Placental epithelial cell (primary cell): Measurements from ENCODE around the gene ALG8. TPM values are rescaled to one million over a fixed set of nuclear protein-coding genes. Genes with fewer than 3 reads are reported as not detected.

Experiments used
- small RNA-seq: library from RNA; depleted of rRNA; stranded (forward); fragments of <200 nt; gene quantifications from one replicate; pipeline ENCODE3, GENCODE V24; 2012
- total RNA-seq: library from RNA; depleted of rRNA; stranded (reverse); fragments of >200 nt; gene quantifications from 2 replicates; pipeline ENCODE4 v1.2.3, GENCODE V29; 2012

Gene ALG8
- total RNA-seq, result 26.7 and 46.5 TPM in 2 replicates

GRCh38 chr11:78139422-78140391 lies at the start of gene ALG8:
TSS of gene ALG8 (minus strand) at chr11:78139626. CDS start at chr11:78139588, 38 bp downstream.

DNA sequence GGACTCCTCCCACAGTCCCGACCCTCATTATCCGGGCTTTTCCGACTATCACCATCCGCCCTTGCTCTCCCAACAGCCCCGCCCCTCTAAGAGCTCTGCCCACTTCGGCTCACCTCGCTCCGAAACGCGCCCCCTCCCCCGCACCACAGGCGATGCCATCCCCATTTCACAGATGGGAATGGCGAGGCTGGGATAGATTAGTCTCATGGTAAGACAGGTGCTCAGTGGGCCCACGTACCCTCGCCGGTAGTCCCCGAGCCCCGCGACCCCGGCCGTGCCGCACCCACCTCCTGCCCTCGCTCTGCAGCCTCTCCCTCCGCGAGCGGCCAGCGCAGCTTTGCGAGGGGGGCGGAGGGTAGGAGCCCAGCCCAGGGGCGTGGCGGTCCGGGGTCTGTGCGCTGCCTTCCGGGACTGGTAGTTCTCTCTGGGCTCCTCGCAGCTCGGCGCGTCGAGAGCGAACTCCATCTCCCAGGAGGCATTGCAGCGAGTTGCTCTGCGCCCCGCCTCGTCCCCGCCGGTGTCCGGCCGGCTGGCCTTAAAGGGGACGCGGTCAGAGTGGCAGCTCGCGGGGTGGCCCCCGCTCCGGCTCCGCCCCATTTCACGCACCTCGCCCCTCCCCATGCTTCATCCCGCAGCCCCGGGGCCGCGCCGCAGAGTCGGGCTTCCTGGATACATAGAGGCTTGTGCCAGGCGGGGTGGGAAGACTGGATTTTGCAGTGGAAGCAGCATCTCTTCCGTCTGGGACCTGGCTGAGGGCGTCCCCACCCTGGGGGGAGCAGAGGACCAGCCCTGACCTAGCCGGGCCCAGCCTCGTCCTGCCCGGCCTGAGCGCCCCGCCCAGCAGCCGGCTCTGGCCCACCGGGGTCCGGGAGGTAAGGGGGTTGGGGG lies 49.1 kb upstream of the ALG8 start, which contains the start of the genes KCTD21 and USP35:
TSS of gene KCTD21 (minus strand) at position 341 of the 888 bp plus-strand sequence. CDS start 14,072 bp downstream, outside the sequence.
TSS of gene USP35 (plus strand) at position 634 of the 888 bp plus-strand sequence. CDS start 7,327 bp downstream, outside the sequence.

DNA sequence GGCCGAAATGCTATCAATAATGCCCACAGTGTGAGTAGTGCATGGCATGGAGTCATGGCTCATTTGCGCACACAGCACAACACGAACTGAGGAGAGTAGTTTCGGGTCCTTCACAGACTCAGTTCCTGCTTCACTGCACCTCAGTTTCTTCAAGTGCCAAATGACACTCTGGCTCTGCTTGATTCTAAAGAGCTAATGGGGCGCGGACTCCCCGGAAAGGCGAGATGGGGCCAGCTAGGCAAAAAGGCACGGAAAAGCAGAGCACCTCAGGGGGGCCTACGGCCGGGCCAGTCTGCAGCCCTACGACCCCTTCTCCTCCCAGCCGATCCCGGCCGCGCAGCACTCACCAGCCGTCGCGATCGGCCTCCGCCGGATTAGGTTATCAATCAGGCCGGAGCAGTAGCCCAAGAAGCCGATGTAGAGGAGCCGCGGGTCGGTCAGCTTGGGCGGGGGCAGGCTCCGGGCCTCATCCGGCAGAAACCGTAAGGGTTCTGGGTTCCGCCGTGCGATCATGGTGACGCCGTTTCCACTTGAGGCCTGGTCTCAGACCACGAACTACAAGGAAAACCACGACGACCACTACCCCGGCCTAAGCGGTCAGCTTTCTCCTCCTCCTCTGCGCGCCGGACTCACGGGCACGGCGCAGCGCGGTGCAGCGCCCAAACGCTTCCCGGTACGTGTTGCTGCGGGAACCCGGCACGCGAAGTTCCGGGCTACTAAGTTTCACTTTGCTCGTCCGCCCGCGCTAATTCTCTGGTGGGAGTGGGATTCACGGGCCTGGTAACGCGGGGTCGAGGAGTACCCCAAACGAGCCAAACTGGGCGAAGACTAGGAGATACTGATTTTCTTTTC lies 60.0 kb downstream of the ALG8 start, which contains the start of gene NDUFC2:
TSS of gene NDUFC2 (minus strand) at position 631 of the 852 bp plus-strand sequence. CDS start at position 513, 118 bp downstream.

DNA sequence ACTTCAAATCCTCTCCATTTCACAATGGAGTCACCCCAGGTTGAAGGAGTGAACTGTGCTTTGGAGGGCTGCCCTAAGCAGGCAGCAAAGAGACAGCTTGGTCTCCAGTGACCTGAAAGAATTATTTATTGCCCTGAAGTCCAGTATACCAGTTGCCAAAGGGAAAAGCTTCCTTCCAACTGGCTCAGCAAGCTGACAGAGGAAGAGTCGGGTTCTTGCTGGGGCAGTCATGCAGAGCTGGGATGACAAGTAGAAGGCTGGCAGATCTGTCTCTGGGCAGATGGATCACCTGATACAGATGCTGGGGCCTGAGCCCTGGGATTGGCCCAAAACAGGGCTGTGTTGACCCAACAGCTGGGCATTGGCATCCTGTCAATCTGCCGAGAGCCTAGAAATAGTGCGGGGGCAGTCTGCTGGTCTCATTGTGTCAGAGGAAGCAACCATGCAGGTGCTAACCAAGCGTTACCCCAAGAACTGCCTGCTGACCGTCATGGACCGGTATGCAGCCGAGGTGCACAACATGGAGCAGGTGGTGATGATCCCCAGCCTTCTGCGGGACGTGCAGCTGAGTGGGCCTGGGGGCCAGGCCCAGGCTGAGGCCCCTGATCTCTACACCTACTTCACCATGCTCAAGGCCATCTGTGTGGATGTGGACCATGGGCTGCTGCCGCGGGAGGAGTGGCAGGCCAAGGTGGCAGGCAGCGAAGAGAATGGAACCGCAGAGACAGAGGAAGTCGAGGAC lies 75.8 kb downstream of the ALG8 start, which contains the start of gene THRSP:
TSS of gene THRSP (plus strand) at position 422 of the 742 bp plus-strand sequence. CDS start at position 443, 21 bp downstream.

Small RNA genes within 50 kb of the gene (small RNA-seq; reads per million reads assigned to genes)
- gene RNU6-126P, result not detected

Other genes with a start within 250 kb of the ALG8 start
- 39.3 and 43.9 TPM in 2 replicates for gene INTS4, start 145.0 kb downstream of the ALG8 start, total RNA-seq
- gene KCTD14, start 116.3 kb downstream of the ALG8 start, total RNA-seq, result 5.5 and 7.9 TPM in 2 replicates
- gene THRSP, start 75.8 kb downstream of the ALG8 start, total RNA-seq, result not detected in 2 replicates
- gene NDUFC2, start 59.8 kb downstream of the ALG8 start, total RNA-seq, result 91.5 and 128 TPM in 2 replicates
- gene KCTD21, start 49.0 kb upstream of the ALG8 start, total RNA-seq, result 10.2 and 15.3 TPM in 2 replicates
- 9.5 and 11.8 TPM in 2 replicates for gene USP35, start 49.3 kb upstream of the ALG8 start, total RNA-seq